Bronchial epithelial cell (primary cell): ENCODE data around the gene FRG2C. TPM values are rescaled to one million over a fixed set of nuclear protein-coding genes. Genes with fewer than 3 reads are reported as not detected.
"Not testable (repeated sequence)": the region's sequence is repeated elsewhere in the genome, so short reads cannot be mapped to it uniquely, and the experiment has no call there.

ENCODE experiments used
- DNase-seq: peaks from one replicate; pipeline ENCODE4 v3.0.0-alpha.2; 2010; ENCODE audit warnings: low read depth
- FAIRE-seq: peaks from 2 replicates; lab custom pipeline; 2011; peaks lifted over from hg19 to GRCh38; lab: Jason Lieb, UNC
- H3K27me3 ChIP-seq: 2 replicates; pipeline ENCODE4 v1.5.1; 2011; ENCODE audit warnings: low read length; ENCODE audit not compliant: control insufficient read depth, insufficient read depth
- H3K36me3 ChIP-seq: 2 replicates; pipeline ENCODE4 v1.5.1; 2011; ENCODE audit warnings: low read length; ENCODE audit not compliant: control insufficient read depth, insufficient read depth
- H3K4me3 ChIP-seq: 2 replicates; pipeline ENCODE4 v1.5.1; 2011; ENCODE audit warnings: mild to moderate bottlenecking, low read depth, low read length, control low read depth
- total RNA-seq: library from RNA; depleted of rRNA; stranded (reverse); fragments of >200 nt; gene quantifications from 2 replicates; pipeline ENCODE4 v1.2.1, GENCODE V29; 2014
- TF ChIP-seq, protein P1 (sequence below): IDR thresholded peaks from 2 replicates; pipeline ENCODE4 v1.5.1; 2011; ENCODE audit warnings: mild to moderate bottlenecking, moderate library complexity, low read length, control low read depth, inconsistent platforms; ENCODE audit not compliant: insufficient read depth, severe bottlenecking

The FRG2C gene
- total RNA-seq, 1 donor from 2014 or later: not detected

DNA sequence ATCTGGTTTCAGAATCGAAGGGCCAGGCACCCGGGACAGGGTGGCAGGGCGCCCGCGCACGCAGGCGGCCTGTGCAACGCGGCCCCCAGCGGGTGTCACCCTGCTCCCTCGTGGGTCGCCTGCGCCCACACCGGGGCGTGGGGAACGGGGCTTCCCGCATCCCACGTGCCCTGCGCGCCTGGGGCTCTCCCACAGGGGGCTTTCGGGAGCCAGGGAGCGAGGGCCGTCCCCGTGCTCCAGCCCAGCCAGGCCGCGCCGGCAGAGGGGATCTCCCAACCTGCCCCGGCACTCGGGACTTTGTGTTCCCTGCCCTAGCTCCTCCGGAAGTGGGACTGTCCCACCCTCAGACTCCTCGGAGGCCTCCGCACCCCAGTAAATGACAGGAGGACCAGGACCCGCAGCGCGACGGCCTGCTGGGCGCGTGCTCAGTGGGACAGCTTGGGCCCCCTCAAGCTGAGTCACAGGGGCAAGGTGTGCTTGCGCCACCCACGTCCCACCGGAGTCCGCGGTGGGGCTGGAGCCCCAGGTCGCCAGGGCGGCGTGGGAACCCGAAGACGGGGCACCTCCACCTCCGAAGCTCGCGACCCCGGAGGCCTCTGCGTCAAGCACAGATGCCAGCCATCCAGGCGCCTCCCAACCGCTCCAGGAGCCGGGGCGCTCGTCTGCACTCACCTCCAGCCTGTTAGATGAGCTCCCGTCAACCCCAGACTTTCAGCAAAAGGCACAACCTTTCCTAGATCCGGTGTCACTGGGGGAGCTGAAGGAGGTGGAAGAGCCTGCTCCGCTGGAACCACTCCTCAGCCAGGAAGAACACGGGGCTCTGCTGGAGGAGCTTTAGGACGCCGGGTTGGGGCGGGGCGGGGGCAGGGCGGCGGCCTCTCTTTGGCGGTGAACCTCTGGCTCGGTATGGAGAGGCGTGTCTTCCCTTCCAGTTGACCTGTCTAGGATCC lies 5.5 kb downstream of the FRG2C start:
- not testable (repeated sequence) for FAIRE-seq, H3K36me3 ChIP-seq, H3K27me3 ChIP-seq
- H3K4me3 ChIP-seq: peak overlapping the region; percentile 41
- peak; percentile 25 for DNase-seq

DNA sequence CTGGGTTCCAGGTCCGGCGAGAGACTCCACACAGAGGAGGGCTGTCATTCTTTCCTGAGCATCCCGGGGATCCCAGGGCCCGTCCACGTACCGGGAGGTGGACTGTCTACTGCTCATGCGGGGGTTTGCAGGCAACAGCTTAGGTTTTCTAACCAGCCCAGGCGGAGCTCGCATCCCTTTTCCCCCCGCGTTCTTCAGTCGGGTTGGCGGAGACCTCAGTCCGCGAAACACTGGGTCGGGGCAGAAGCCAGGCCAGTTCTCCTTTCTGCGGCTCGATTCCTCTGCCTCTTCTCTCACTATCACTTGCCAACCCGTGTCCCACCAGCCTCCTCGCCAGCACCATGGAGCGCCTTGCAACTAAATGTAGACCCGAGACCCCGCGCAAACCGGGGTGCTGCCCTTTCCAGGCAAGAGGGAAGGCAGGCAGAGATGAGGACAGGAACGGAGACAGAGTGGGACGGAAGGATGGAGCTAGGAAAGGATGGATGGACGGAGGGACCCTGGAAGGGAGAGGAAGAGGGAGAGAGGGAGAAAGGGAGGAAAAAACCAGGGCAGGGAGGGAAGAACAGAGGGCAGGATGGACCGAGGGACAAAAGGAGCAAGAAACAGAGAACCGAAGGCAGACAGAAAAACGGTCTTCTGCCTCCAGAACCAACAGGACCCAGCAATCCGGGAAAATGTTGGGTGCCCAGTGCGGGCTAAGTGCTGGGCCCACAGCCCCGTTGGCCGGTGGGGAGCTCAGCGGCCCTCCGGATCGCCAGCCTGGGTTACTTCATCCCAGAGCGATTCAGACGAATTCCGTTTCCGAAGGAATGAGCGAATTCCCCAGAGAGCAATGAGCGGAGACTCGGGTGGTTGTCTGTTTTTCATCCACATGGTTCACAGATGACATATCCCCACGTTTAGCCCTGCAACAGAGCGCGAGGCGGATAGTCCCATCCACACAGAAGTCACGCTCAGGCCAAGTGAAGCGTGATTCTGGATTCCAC lies 6.5 kb downstream of the FRG2C start:
- not testable (repeated sequence) for H3K36me3 ChIP-seq, H3K27me3 ChIP-seq, FAIRE-seq
- peak; percentile 62 for DNase-seq
- H3K4me3 ChIP-seq: peak overlapping the region; percentile 41

DNA sequence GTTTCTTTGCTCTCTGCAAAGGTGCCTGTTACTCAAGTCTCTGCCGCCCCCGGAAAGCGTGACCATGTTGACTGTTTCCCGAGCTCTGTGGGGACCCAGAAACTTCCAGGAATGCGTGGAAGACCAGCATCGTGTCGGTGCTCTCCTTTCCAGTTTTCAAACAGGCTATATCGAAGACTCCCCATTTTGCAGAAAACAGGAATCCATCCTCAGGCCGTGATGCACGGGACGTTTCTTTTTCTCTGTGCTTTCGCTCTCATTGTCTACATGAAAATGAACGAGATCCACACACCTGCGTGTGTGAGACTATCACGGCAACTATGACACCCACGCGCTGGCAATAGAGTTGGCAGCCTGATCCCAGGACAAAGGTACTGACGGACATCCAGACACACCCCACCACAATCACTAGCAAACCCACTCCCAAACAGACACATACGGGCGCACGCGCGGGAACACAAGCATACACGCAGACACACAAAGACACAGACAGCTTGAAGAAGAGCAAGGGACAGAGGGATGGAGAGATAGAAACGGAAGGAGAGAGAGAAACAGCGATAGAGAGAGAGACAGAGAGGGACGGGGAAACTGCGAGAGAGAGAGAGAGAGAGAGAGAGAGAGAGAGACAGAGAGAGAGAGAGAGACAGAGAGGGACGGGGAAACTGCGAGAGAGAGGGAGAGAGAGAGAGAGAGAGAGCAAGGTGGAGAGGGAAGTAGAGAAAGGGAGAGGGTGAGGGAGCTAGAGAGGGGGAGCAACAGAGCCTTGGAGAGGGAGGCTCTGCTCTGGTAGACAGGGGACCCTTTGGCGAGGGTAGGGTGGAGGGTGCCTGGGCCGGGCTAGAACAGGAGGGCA lies 7.4 kb downstream of the FRG2C start:
- not testable (repeated sequence) for H3K36me3 ChIP-seq, FAIRE-seq, H3K27me3 ChIP-seq, DNase-seq
- H3K4me3 ChIP-seq: peak overlapping the region; percentile 38

DNA sequence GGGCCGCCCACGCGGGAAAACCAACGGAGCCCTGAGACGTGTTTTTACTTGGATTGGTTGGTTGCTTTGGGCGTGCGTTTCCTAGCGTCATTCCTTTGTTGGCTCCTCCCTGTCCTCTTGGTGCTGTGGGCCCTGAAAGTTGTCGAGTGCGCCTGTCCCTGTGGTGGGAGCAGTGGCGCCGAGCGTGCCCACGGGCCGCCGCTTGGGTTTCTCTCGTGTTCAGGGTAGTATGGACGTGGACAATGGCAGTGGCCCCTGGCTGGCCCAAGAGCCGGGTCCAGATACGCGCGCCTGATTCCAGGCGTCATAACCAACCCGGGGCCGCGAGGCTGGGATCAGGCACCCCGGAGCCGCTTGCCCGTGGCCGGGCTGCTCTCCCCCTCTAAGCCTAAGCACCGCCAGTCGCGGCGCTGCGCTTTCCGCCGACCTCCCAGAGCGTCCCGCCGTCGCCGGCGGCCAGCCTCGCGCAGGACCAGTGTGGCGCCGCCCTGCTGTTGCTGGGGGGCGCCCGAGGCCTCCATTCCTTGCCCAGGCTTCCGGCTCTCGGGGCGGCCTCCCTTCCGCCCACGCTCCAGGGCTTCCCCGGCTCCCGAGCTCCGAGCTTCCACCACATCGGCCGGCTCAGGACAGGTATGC lies 8.1 kb downstream of the FRG2C start:
- H3K27me3 ChIP-seq, FAIRE-seq, H3K36me3 ChIP-seq: not testable (repeated sequence)
- TF ChIP-seq, protein P1, sequence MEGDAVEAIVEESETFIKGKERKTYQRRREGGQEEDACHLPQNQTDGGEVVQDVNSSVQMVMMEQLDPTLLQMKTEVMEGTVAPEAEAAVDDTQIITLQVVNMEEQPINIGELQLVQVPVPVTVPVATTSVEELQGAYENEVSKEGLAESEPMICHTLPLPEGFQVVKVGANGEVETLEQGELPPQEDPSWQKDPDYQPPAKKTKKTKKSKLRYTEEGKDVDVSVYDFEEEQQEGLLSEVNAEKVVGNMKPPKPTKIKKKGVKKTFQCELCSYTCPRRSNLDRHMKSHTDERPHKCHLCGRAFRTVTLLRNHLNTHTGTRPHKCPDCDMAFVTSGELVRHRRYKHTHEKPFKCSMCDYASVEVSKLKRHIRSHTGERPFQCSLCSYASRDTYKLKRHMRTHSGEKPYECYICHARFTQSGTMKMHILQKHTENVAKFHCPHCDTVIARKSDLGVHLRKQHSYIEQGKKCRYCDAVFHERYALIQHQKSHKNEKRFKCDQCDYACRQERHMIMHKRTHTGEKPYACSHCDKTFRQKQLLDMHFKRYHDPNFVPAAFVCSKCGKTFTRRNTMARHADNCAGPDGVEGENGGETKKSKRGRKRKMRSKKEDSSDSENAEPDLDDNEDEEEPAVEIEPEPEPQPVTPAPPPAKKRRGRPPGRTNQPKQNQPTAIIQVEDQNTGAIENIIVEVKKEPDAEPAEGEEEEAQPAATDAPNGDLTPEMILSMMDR: peak; percentile 28
- DNase-seq: peak; percentile 51
- peak overlapping the region; percentile 38 for H3K4me3 ChIP-seq

DNA sequence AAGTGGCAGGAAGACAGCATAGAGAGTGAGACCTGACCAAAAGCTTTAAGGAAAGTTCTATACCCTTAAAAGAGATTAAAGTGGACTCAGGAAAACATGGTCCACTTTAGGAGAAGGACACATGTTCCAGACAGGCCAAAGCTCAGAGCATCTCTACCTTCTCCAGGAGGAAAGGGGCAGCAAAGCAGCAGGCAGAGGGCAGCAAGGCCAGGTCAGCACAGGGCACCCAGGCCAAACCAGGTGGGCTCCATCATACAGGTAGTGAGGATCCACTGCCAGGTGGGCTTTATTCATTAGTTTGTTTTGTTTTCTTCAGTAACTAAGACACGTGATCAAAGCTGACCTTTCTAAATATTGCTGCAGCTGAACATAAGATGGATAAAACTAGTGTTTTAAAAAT lies 19.8 kb downstream of the FRG2C start:
- not testable (repeated sequence) for H3K36me3 ChIP-seq, H3K4me3 ChIP-seq, H3K27me3 ChIP-seq, DNase-seq, FAIRE-seq

DNA sequence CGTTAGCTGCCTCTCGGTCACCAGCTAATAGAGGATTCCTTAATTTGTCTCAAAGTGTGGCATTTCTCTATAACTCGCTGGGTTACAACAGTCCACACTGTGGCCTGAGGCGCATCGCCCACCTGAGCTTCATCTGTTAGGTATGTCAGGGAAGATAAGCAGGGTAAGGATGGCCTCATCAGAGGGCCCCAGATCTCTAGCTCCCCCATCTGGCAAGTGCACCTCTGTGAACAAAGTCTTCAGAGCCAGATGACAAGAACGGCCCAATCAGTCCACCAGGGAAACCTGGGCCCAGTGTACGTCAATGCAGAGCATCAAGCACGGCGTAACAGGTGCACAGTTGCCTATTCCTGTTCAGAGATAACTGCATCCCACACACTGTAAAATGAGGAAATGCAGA lies 23.2 kb downstream of the FRG2C start:
- TF ChIP-seq, protein P1: no peak
- Histone ChIP-seq H3K27me3 (no peaks in the 10 kb centered on the region), H3K4me3 (no peak overlapping the region), H3K36me3 (no peaks in the 10 kb centered on the region)
- DNase-seq: no peak
- FAIRE-seq: no peak

DNA sequence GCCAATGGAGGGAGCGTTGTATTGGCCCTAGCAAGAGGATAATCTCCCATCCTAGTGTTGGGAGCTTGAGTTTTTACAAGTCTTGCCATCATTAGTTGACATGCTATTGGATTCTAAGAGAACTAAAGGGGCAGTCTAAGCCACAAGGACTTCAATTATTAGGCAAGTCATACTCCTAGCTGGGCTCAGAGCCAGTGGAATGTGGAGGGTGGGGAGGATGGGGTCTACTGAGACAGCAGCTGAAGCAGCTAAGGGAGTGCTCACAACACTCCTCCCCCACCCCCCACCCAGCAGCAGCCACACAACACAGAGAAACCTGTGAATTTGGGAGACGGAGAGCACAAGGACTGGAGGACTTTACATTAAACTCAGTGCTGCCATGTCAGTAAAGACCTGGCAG lies 27.9 kb downstream of the FRG2C start:
- H3K36me3 ChIP-seq: no peaks in the 10 kb centered on the region
- TF ChIP-seq, protein P1: no peak
- no peak overlapping the region for H3K4me3 ChIP-seq
- H3K27me3 ChIP-seq: no peaks in the 10 kb centered on the region
- no peak for FAIRE-seq
- DNase-seq: no peak
